Karpas-422 (cell line): ENCODE data around the gene CHCHD4. TPM values are rescaled to one million over a fixed set of nuclear protein-coding genes. Genes with fewer than 3 reads are reported as not detected.
"Not testable (repeated sequence)": the region's sequence is repeated elsewhere in the genome, so short reads cannot be mapped to it uniquely, and the experiment has no call there.

Experiments
- DNase-seq: peaks from one replicate; pipeline ENCODE4 v3.0.0-alpha.2; 2015
- H2AFZ ChIP-seq: fragments of 200-600 bp; sonication (generic); 2 replicates; pipeline ENCODE4 v1.6.1; 2014; ENCODE audit warnings: antibody characterized with exemption, low read length, mixed read lengths
- H3K27ac ChIP-seq: fragments of 200-600 bp; sonication (generic); 2 replicates; pipeline ENCODE4 v1.5.1; 2014; ENCODE audit warnings: mild to moderate bottlenecking, low read length, moderate library complexity
- H3K27me3 ChIP-seq: fragments of 200-600 bp; sonication (generic); 2 replicates; pipeline ENCODE4 v1.6.1; 2014; ENCODE audit warnings: low read length, mixed read lengths
- H3K36me3 ChIP-seq: fragments of 200-600 bp; sonication (generic); 2 replicates; pipeline ENCODE4 v1.6.1; 2014; ENCODE audit warnings: low read length, mixed read lengths; ENCODE audit not compliant: insufficient read depth
- H3K4me1 ChIP-seq: fragments of 200-600 bp; sonication (generic); 2 replicates; pipeline ENCODE4 v1.6.1; 2014; ENCODE audit warnings: mild to moderate bottlenecking, low read length, mixed read lengths
- H3K4me2 ChIP-seq: fragments of 200-600 bp; sonication (generic); 2 replicates; pipeline ENCODE4 v1.6.1; 2014; ENCODE audit warnings: low read length, low read depth, mild to moderate bottlenecking; ENCODE audit not compliant: poor library complexity, severe bottlenecking
- H3K4me3 ChIP-seq: fragments of 200-600 bp; sonication (generic); 2 replicates; pipeline ENCODE4 v1.5.1; 2014; ENCODE audit warnings: mild to moderate bottlenecking, antibody characterized with exemption, low read length, mixed read lengths
- H3K79me2 ChIP-seq: fragments of 200-600 bp; sonication (generic); 2 replicates; pipeline ENCODE4 v1.6.1; 2014; ENCODE audit warnings: mild to moderate bottlenecking, low read length, mixed read lengths
- H3K9ac ChIP-seq: fragments of 200-600 bp; sonication (generic); 2 replicates; pipeline ENCODE4 v1.6.0; 2014; ENCODE audit warnings: low read length
- H3K9me2 ChIP-seq: fragments of 200-600 bp; sonication (generic), shearing (Covaris generic); replicated peaks from 2 replicates; pipeline ENCODE4 v1.6.0; 2014; ENCODE audit warnings: mild to moderate bottlenecking, low read length, moderate library complexity; ENCODE audit not compliant: insufficient read depth
- H3K9me3 ChIP-seq: fragments of 300-700, 200-600 bp; sonication (generic); 2 replicates; pipeline ENCODE4 v1.6.1; 2014; ENCODE audit warnings: low read length, mixed read lengths
- H4K20me1 ChIP-seq: fragments of 200-600 bp; sonication (generic); 2 replicates; pipeline ENCODE4 v1.6.1; 2014; ENCODE audit warnings: mild to moderate bottlenecking, antibody characterized with exemption, low read length, low read depth; ENCODE audit not compliant: insufficient read depth
- total RNA-seq: library from RNA; depleted of rRNA; stranded (reverse); fragments of >200 nt; shearing (Covaris generic); gene quantifications from 2 replicates; pipeline ENCODE4 v1.2.3, GENCODE V29; 2014; ENCODE audit warnings: low replicate concordance

The CHCHD4 gene
- total RNA-seq, 1 experiment from 2014 or later = 19.7 TPM

GRCh38 chr3:14124223-14124614 lies 451 bp downstream of the CHCHD4 start:
- no peaks in the 10 kb centered on the region for H3K9me3 ChIP-seq
- H3K27ac ChIP-seq = peak overlapping the region; percentile 71
- peaks cover 28% of the 10 kb centered on the region for H3K4me1 ChIP-seq
- peak overlapping the region; percentile 63; the same call in 1 of the 2 replicates for H2AFZ ChIP-seq
- H3K9ac ChIP-seq = peak overlapping the region; percentile 89
- no peaks in the 10 kb centered on the region for H3K27me3 ChIP-seq
- peaks cover 92% of the 10 kb centered on the region for H3K79me2 ChIP-seq
- peak overlapping the region; percentile 86 for H3K4me2 ChIP-seq
- H4K20me1 ChIP-seq = peaks cover 8% of the 10 kb centered on the region; the same call in 1 of the 2 replicates
- peaks cover 25% of the 10 kb centered on the region for H3K36me3 ChIP-seq
- peak overlapping the region; percentile 87 for H3K4me3 ChIP-seq
- no peaks in the 10 kb centered on the region for H3K9me2 ChIP-seq
- DNase-seq = peak; percentile 91

DNA sequence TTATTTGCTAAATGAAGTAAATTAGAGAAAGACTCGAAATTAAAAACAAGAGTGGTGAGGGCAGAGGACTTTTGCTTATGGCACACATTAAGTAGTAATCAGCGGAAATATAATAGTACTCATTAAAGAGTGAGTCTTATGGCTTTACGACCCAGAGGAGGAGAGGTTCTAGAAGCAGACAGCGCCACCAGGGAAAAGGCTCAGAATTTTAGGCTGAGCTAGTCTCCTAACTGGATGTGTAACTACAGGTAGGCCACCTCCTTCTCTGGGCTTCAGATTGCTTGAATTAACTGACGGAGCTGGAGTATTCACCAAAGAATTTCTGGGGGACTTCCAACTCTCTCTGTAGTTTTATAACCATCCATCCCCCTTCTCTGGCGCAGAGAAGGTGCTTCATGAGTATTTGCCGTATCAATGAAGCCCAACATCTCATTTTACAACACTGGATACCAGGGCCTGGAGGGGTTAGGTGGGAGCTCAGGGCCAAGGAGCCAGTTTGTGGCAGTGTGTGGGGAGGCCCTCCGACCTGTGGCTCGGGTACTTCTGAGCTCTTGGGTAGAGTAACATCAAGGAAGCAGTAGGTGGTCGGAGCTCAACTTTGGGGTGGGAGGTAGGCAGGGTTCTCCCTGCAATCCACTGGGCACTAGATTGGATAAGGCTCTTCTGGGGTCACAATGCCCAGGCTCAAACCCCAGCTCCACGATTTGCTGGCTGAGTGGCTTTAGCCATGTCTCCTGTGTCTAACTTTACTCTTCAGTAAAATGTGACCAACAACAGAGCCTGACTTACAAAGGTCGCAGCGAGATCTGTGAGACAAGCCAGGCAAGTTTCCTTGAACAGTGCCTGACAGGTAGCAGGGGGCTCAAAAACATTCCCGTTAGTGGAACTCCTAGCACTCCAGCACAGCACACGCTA lies 1.1 kb downstream of the CHCHD4 start:
- Histone ChIP-seq H3K27ac (peak overlapping the region; percentile 71; the same call in 1 of the 2 replicates), H3K9me3 (no peaks in the 10 kb centered on the region), H3K36me3 (peaks cover 20% of the 10 kb centered on the region), H3K9ac (peak overlapping the region; percentile 89), H4K20me1 (peaks cover 8% of the 10 kb centered on the region; the same call in 1 of the 2 replicates), H2AFZ (no peak overlapping the region; the same call in 1 of the 2 replicates), H3K4me2 (peak overlapping the region; percentile 86), H3K9me2 (no peaks in the 10 kb centered on the region), H3K4me1 (peaks cover 28% of the 10 kb centered on the region), H3K27me3 (no peaks in the 10 kb centered on the region), H3K79me2 (peaks cover 94% of the 10 kb centered on the region), H3K4me3 (peak overlapping the region; percentile 87)
- peak; percentile 71 for DNase-seq

- Histone ChIP-seq H3K9ac (peak overlapping the region; percentile 89), H3K27ac (no peak overlapping the region), H3K9me2 (no peaks in the 10 kb centered on the region), H3K4me2 (peak overlapping the region; percentile 86), H3K9me3 (no peaks in the 10 kb centered on the region), H3K4me1 (peaks cover 28% of the 10 kb centered on the region), H2AFZ (no peak overlapping the region), H3K79me2 (peaks cover 93% of the 10 kb centered on the region), H3K4me3 (peak overlapping the region; percentile 87; the same call in 1 of the 2 replicates), H3K27me3 (no peaks in the 10 kb centered on the region), H4K20me1 (peaks cover 10% of the 10 kb centered on the region; the same call in 1 of the 2 replicates), H3K36me3 (peaks cover 8% of the 10 kb centered on the region; the same call in 1 of the 2 replicates)
- DNase-seq = no peak
Measured at GRCh38 chr3:14122301-14122700, 2.4 kb downstream of the CHCHD4 start.

DNA sequence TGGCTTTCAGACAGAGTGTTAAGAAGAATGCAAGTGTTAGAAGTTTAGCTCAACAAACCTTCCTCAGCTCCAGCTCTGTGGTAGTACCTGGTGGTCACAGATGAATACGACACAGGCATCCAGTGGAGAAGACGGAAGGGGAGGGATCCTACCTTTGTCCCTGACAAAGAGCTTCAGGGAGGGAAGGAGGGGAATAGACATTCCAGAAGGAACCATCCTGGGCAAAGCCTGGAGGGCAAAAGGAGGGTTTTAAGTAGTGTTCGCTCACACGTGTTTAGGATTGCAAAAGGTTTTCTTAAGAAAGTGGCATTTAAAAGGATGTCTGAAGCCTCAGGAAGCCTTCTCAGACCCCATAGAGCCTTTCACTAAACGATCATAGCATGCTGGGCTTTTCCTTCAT lies 2.8 kb downstream of the CHCHD4 start:
- Histone ChIP-seq H3K9ac (no peak overlapping the region), H2AFZ (no peak overlapping the region), H3K4me1 (peaks cover 28% of the 10 kb centered on the region), H3K9me2 (no peaks in the 10 kb centered on the region), H4K20me1 (peaks cover 14% of the 10 kb centered on the region; the same call in 1 of the 2 replicates), H3K79me2 (peaks cover 88% of the 10 kb centered on the region), H3K27ac (no peak overlapping the region), H3K9me3 (no peaks in the 10 kb centered on the region), H3K36me3 (peaks cover 5% of the 10 kb centered on the region; the same call in 1 of the 2 replicates), H3K4me2 (peak overlapping the region; percentile 86), H3K4me3 (no peak overlapping the region), H3K27me3 (no peaks in the 10 kb centered on the region)
- no peak for DNase-seq

DNA sequence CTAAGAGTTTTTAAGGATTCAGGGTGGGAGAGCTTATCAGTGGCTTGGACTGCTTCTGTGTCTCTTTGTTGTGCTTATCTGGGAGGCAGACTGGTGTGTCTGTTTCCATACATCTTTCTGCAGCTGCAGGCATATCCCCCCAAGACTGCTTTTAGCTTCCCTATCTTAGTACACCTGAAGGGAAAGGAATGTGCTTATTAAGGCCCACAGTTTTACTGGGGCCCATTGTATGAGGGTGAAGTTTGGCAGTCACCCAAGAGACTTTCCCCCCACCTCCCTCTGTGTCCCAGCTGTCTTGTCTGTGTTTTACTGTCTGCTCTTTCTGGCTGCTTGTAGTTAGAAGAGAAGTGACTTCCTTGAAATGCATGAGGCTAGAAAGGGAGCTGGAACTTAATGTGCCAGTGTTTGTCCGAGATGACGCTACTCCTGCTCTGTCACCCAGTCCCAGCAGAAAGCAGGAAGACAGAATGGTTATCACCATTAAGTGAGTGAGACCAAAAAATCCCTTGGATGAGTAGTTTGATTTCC lies 3.7 kb downstream of the CHCHD4 start:
- H3K9me2 ChIP-seq, H3K4me2 ChIP-seq, H3K4me3 ChIP-seq, H2AFZ ChIP-seq, H3K9ac ChIP-seq, H3K27me3 ChIP-seq, H3K9me3 ChIP-seq, H3K27ac ChIP-seq, DNase-seq: not testable (repeated sequence)
- Histone ChIP-seq H3K4me1 (peaks cover 19% of the 10 kb centered on the region), H3K36me3 (peaks cover 12% of the 10 kb centered on the region; the same call in 1 of the 2 replicates), H4K20me1 (peaks cover 13% of the 10 kb centered on the region; the same call in 1 of the 2 replicates), H3K79me2 (peaks cover 79% of the 10 kb centered on the region)

DNA sequence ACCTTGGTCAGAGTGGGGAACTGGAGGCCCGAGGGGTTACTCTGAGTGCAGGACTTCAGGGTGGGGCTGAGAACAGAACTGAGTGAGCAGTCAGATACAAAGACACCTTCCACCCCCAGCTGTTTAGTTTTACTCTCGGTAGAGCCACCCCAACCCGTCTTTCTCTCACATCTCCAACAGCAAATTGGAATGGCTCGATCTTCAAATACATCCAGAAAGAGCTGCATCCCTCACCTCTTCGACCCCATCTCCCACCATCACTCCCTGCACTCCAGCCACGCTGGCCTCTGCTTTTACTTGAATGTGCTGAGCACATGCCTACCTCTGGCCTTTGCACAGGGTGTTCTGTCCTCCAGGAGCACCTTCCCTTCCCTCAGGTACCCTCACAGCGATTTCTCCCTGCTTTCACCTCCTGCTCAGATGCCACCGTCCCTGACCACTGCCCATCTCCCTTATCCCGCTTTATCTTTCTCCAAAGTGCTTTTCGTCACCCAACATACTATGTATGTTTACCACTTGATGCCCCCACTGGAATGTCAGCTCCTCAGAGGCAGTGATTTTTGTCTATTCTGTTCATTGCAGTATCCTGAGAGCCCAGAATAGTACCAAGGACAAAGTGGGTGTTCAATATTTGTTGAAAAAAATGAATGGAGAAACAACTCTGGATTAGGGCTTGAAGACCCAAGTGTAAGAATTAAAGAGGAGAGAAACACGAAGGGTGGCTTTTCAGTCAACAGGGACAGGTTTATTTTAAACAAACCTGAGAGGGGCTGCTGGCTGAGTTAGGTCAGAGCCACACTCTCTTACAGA lies 4.4 kb downstream of the CHCHD4 start:
- Histone ChIP-seq H3K4me3 (no peak overlapping the region), H3K36me3 (peaks cover 19% of the 10 kb centered on the region; the same call in 1 of the 2 replicates), H3K4me2 (no peak overlapping the region), H3K9me3 (no peaks in the 10 kb centered on the region), H3K4me1 (peaks cover 16% of the 10 kb centered on the region), H3K9me2 (no peaks in the 10 kb centered on the region), H3K27me3 (no peaks in the 10 kb centered on the region), H2AFZ (no peak overlapping the region), H3K9ac (no peak overlapping the region), H3K27ac (no peak overlapping the region), H3K79me2 (peaks cover 73% of the 10 kb centered on the region), H4K20me1 (0 out of 2 replicates have a peak, but pooled peaks cover 15% of the 10 kb centered on the region)
- no peak for DNase-seq

DNA sequence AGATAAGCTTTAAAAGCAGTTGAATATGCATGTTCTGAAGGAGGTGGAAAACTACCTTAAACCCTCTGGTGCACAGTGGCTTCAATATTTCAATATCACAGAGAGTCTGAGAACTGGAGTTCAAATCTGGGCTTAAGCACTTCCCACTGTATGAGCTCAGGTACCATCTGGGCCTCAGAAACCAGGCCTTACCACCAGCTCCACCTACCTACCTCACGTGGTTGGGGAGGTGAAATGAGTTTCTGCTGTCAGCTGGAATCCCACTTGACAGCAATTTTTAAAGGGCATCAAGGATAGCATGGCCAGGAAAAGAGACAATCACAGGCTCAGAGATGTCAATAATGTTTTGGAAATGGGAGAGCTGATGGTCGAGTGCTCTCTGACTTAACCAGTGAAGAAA lies 5.0 kb downstream of the CHCHD4 start:
- Histone ChIP-seq H3K27me3 (no peaks in the 10 kb centered on the region), H3K79me2 (peaks cover 68% of the 10 kb centered on the region), H3K4me2 (no peak overlapping the region), H3K4me3 (no peak overlapping the region), H3K27ac (no peak overlapping the region), H3K9me3 (no peaks in the 10 kb centered on the region), H3K9ac (no peak overlapping the region), H2AFZ (no peak overlapping the region), H3K4me1 (peaks cover 16% of the 10 kb centered on the region), H3K9me2 (no peaks in the 10 kb centered on the region), H3K36me3 (peaks cover 25% of the 10 kb centered on the region; the same call in 1 of the 2 replicates), H4K20me1 (0 out of 2 replicates have a peak, but pooled peaks cover 15% of the 10 kb centered on the region)
- DNase-seq = no peak
